ENCODE measurements around the gene GSTM5.
"Not testable (repeated sequence)": the region's sequence is repeated elsewhere in the genome, so short reads cannot be mapped to it uniquely, and the experiment has no call there.

Gene GSTM5

DNA sequence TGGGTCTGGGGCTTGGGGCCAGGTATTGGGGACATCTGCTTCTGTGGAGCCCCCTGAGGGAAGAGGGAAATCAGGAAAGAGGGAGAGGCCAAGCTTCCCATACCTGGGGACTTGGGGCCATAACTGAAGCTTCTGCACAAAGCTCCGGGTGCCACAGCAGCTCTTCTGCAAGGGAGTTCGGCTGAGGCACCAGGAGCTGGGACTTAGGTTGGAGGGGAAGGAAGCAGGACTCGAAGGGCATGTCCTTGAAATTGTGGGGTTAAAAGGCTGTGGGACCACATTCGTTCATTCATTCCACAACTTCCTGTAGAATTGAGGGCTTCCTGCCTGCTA lies 53.4 kb downstream of the GSTM5 start:
- TF ChIP-seq, protein P1, sequence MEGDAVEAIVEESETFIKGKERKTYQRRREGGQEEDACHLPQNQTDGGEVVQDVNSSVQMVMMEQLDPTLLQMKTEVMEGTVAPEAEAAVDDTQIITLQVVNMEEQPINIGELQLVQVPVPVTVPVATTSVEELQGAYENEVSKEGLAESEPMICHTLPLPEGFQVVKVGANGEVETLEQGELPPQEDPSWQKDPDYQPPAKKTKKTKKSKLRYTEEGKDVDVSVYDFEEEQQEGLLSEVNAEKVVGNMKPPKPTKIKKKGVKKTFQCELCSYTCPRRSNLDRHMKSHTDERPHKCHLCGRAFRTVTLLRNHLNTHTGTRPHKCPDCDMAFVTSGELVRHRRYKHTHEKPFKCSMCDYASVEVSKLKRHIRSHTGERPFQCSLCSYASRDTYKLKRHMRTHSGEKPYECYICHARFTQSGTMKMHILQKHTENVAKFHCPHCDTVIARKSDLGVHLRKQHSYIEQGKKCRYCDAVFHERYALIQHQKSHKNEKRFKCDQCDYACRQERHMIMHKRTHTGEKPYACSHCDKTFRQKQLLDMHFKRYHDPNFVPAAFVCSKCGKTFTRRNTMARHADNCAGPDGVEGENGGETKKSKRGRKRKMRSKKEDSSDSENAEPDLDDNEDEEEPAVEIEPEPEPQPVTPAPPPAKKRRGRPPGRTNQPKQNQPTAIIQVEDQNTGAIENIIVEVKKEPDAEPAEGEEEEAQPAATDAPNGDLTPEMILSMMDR (conservative IDR thresholded peaks at IDR 0.05) = no peak
- H3K27ac ChIP-seq = no peak overlapping the region

DNA sequence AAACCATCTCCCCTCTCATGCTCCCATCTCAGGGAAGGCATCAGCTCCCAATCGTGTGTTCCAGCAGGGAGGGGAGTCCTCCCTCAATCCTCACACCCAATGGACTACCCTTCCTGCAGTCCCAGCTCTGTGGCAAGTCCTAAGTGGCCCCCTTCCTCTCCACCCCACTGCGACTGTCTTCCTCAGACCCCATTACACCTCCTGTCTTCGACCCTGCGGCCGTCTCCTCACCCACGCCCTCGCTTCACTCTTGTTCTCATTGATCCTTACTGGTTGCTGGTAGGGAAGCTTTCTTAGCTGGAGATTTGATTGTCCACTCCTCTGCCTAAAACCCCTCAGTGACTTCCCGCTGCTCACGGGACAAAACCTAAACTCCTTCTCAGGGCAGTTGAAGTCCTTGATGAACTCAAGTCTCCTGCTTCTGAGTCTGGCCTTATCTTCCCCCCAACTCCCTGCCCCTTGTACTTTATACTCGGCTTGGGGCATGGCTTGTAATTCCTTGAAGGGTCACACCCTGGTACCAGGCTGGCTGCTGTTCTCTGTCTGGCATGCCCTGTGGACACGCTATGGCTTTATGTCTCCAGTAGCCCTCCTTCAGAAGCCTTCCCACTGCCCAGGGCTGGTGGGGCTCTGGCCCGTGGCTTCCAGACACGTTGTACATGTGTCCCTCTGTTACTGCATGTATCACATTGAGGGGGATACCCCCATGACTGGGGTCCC lies 54.0 kb downstream of the GSTM5 start:
- TF ChIP-seq, protein P1 (conservative IDR thresholded peaks at IDR 0.05) = no peak
- H3K27ac ChIP-seq = no peak overlapping the region

DNA sequence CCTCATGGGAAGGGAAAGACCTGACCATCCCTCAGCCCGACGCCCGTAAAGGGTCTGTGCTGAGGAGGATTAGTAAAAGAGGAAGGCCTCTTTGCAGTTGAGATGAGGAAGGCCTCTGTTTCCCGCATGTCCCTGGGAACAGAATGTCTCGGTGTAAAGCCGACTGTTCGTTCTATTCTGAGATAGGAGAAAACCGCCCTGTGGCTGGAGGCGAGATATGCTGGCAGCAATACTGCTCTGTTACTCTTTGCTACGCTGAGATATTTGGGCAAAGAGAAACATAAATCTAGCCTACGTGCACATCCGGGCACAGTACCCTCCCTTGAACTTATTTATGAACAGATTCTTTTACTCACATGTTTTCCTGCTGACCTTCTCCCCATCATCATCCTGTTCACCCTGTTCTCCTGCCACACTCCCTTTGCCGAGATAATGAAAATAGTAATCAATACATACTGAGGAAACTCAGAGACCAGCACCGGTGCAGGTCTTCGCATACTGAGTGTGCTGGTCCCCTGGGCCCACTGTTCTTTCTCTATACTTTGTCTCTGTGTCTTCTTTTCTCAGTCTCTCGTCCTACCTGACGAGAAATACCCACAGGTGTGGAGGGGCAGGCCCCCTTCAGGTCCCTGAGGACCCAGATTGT lies 55.1 kb downstream of the GSTM5 start:
- H3K27ac ChIP-seq = not testable (repeated sequence)
